ENCODE results near the gene SMARCD2. TPM values are rescaled to one million over a fixed set of nuclear protein-coding genes. Genes with fewer than 3 reads are reported as not detected.
A peak's percentile ranks its signal among the peaks of the same experiment; 100 is the strongest.

Gene SMARCD2
- total and polyA plus RNA-seq, 2 of the 13 experiments (the other 11 are each of a cell fraction or from before 2014, with no cell fraction given), result 122 to 150 TPM

DNA sequence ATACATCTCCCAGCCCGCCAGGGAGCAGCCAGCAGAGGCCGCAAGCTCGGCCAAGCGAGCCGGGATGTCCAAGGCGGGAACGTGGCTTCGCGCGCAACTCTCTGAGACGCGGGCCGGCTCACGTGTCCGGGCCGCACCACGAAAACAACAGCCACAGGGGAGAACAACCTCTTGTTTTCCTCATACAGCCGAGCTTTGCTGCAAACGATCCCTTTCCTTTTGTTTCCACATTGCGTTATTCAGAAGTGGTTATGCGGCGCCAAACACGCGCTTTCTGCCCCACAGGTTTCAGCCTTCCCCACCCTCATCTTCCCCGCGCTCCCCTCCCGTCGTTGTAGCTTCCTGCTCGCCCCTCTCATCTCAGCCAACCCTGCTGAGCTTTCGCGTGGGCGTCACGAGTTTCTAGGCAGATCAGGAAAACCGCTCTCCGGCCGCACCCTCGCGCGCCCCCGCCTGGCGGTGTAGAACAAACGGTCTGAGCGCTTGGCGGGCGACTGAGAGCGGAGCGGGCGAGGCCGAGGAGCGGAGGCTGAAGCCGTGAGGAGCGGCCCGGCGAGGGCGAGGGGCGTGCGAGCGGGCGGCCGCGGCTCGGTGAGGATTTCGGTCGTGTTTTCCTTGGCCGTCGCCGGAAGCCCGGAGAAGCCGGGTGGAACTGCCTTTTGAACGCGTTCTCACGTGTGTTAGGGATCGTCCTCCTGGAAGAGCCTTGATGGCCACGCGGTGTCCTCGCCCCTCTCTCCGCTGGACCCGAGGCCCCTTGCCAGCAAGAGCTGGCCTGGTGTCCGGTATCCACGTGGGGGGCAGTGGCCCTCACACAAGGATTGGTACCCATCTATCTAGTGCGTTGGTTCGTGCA, 6.6 kb upstream of the SMARCD2 start (continued):
- TF ChIP-seq NFATC3 (CRISPR knock-in tag; IDR thresholded peaks at IDR 0.05), result no peak
- TF ChIP-seq ZNF546 (CRISPR knock-in tag; conservative IDR thresholded peaks at IDR 0.05), result no peak
- no peak for TF ChIP-seq SP2 (CRISPR knock-in tag; IDR thresholded peaks at IDR 0.05)
- TF ChIP-seq, protein P1, sequence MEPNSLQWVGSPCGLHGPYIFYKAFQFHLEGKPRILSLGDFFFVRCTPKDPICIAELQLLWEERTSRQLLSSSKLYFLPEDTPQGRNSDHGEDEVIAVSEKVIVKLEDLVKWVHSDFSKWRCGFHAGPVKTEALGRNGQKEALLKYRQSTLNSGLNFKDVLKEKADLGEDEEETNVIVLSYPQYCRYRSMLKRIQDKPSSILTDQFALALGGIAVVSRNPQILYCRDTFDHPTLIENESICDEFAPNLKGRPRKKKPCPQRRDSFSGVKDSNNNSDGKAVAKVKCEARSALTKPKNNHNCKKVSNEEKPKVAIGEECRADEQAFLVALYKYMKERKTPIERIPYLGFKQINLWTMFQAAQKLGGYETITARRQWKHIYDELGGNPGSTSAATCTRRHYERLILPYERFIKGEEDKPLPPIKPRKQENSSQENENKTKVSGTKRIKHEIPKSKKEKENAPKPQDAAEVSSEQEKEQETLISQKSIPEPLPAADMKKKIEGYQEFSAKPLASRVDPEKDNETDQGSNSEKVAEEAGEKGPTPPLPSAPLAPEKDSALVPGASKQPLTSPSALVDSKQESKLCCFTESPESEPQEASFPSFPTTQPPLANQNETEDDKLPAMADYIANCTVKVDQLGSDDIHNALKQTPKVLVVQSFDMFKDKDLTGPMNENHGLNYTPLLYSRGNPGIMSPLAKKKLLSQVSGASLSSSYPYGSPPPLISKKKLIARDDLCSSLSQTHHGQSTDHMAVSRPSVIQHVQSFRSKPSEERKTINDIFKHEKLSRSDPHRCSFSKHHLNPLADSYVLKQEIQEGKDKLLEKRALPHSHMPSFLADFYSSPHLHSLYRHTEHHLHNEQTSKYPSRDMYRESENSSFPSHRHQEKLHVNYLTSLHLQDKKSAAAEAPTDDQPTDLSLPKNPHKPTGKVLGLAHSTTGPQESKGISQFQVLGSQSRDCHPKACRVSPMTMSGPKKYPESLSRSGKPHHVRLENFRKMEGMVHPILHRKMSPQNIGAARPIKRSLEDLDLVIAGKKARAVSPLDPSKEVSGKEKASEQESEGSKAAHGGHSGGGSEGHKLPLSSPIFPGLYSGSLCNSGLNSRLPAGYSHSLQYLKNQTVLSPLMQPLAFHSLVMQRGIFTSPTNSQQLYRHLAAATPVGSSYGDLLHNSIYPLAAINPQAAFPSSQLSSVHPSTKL (CRISPR knock-in tag; IDR thresholded peaks at IDR 0.05), result no peak
- TF ChIP-seq CREM (IDR thresholded peaks at IDR 0.05), result peak; percentile 83
- TF ChIP-seq CREM (CRISPR knock-in tag; IDR thresholded peaks at IDR 0.05), result peak; percentile 49; the same call in 1 of the 2 replicates
- TF ChIP-seq, protein P2, sequence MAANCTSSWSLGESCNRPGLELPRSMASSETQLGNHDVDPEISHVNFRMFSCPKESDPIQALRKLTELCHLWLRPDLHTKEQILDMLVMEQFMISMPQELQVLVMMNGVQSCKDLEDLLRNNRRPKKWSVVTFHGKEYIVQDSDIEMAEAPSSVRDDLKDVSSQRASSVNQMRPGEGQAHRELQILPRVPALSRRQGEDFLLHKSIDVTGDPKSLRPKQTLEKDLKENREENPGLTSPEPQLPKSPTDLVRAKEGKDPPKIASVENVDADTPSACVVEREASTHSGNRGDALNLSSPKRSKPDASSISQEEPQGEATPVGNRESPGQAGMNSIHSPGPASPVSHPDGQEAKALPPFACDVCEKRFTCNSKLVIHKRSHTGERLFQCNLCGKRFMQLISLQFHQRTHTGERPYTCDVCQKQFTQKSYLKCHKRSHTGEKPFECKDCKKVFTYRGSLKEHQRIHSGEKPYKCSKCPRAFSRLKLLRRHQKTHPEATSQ (CRISPR knock-in tag; IDR thresholded peaks at IDR 0.05; ENCODE audit: borderline replicate concordance), result no peak
- no peak for TF ChIP-seq ZNF761 (CRISPR knock-in tag; conservative IDR thresholded peaks at IDR 0.05)
- no peak for TF ChIP-seq NRL (CRISPR knock-in tag; IDR thresholded peaks at IDR 0.05; ENCODE audit: borderline replicate concordance)
- TF ChIP-seq MAF1 (CRISPR knock-in tag; IDR thresholded peaks at IDR 0.05; ENCODE audit: borderline replicate concordance), result no peak
- no peak for TF ChIP-seq SP1 (IDR thresholded peaks at IDR 0.05)
- TF ChIP-seq SP1 (CRISPR knock-in tag; IDR thresholded peaks at IDR 0.05), result no peak
- TF ChIP-seq, protein P3, sequence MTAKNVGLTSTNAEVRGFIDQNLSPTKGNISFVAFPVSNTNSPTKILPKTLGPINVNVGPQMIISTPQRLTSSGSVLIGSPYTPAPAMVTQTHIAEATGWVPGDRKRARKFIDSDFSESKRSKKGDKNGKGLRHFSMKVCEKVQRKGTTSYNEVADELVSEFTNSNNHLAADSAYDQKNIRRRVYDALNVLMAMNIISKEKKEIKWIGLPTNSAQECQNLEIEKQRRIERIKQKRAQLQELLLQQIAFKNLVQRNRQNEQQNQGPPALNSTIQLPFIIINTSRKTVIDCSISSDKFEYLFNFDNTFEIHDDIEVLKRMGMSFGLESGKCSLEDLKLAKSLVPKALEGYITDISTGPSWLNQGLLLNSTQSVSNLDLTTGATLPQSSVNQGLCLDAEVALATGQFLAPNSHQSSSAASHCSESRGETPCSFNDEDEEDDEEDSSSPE (CRISPR knock-in tag; IDR thresholded peaks at IDR 0.05), result peak; percentile 69
- TF ChIP-seq POGZ (CRISPR knock-in tag; IDR thresholded peaks at IDR 0.05), result peak; percentile 40; the same call in 1 of the 2 replicates
- TF ChIP-seq, protein P4, sequence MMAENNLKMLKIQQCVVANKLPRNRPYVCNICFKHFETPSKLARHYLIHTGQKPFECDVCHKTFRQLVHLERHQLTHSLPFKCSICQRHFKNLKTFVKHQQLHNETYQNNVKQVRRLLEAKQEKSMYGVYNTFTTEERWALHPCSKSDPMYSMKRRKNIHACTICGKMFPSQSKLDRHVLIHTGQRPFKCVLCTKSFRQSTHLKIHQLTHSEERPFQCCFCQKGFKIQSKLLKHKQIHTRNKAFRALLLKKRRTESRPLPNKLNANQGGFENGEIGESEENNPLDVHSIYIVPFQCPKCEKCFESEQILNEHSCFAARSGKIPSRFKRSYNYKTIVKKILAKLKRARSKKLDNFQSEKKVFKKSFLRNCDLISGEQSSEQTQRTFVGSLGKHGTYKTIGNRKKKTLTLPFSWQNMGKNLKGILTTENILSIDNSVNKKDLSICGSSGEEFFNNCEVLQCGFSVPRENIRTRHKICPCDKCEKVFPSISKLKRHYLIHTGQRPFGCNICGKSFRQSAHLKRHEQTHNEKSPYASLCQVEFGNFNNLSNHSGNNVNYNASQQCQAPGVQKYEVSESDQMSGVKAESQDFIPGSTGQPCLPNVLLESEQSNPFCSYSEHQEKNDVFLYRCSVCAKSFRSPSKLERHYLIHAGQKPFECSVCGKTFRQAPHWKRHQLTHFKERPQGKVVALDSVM (CRISPR knock-in tag; IDR thresholded peaks at IDR 0.05), result peak; percentile 46; the same call in 1 of the 2 replicates
- TF ChIP-seq SRSF9 (IDR thresholded peaks at IDR 0.05; ENCODE audit: borderline replicate concordance, insufficient read depth, low read depth, low read length, poor library complexity, severe bottlenecking), result no peak
- TF ChIP-seq, protein P5, sequence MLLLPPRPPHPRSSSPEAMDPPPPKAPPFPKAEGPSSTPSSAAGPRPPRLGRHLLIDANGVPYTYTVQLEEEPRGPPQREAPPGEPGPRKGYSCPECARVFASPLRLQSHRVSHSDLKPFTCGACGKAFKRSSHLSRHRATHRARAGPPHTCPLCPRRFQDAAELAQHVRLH (CRISPR knock-in tag; IDR thresholded peaks at IDR 0.05; ENCODE audit: borderline replicate concordance, low read depth), result no peak
- TF ChIP-seq MTF1 (CRISPR knock-in tag; IDR thresholded peaks at IDR 0.05), result no peak
- TF ChIP-seq, protein P6, sequence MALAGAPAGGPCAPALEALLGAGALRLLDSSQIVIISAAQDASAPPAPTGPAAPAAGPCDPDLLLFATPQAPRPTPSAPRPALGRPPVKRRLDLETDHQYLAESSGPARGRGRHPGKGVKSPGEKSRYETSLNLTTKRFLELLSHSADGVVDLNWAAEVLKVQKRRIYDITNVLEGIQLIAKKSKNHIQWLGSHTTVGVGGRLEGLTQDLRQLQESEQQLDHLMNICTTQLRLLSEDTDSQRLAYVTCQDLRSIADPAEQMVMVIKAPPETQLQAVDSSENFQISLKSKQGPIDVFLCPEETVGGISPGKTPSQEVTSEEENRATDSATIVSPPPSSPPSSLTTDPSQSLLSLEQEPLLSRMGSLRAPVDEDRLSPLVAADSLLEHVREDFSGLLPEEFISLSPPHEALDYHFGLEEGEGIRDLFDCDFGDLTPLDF (CRISPR knock-in tag; IDR thresholded peaks at IDR 0.05), result no peak
